Cardiac muscle cell (in vitro differentiated cells and primary cell): Measurements from ENCODE around the gene TNS1. TPM values are rescaled to one million over a fixed set of nuclear protein-coding genes. Genes with fewer than 3 reads are reported as not detected.

Source experiments
- DNase-seq, 2 donors: peaks; one replicate each; pipeline versions ENCODE4 v3.0.0 to v3.0.0-alpha.2; 2010 to 2017; ENCODE audit warnings: low read depth in 1 of 2, low spot score in 1 of 2
- H3K27ac ChIP-seq: fragments of 200-600 bp; sonication (generic); 2 replicates; pipeline ENCODE4 v1.5.1; 2016
- H3K27me3 ChIP-seq: fragments of 200-600 bp; sonication (generic); 2 replicates; pipeline ENCODE4 v1.6.0; 2016; ENCODE audit warnings: control low read depth
- H3K36me3 ChIP-seq: fragments of 200-600 bp; sonication (generic); 2 replicates; pipeline ENCODE4 v1.5.1; 2016; ENCODE audit warnings: control low read depth
- H3K4me1 ChIP-seq: fragments of 200-600 bp; sonication (generic); 2 replicates; pipeline ENCODE4 v1.8.1; 2017; ENCODE audit warnings: low read depth, mild to moderate bottlenecking, mixed run types
- H3K4me3 ChIP-seq: fragments of 200-600 bp; sonication (generic); 2 replicates; pipeline ENCODE4 v1.5.1; 2016; ENCODE audit warnings: mild to moderate bottlenecking
- H3K9me3 ChIP-seq: fragments of 200-600 bp; sonication (generic); 2 replicates; pipeline ENCODE4 v1.5.1; 2017; ENCODE audit warnings: low read depth, mild to moderate bottlenecking, control low read depth
- polyA plus RNA-seq: library from polyadenylated mRNA; unstranded; fragments of >200 nt; fragmentation: Nextera tagmentation; extraction: Ambion mirVana; gene quantifications from 2 replicates; pipeline ENCODE4 v1.2.1, GENCODE V29; 2016
- total RNA-seq: library from RNA; depleted of rRNA; stranded (reverse); fragments of >200 nt; gene quantifications from 2 replicates; pipeline ENCODE4 v1.2.3, GENCODE V29; 2016
- TF ChIP-seq, protein P1 (sequence below): IDR thresholded peaks from 2 replicates; pipeline ENCODE4 v1.5.1; 2012; ENCODE audit warnings: low read depth, mild to moderate bottlenecking, low read length

The TNS1 gene
- total and polyA plus RNA-seq, 2 experiments from 2014 or later: 16.7 to 44.3 TPM

DNA sequence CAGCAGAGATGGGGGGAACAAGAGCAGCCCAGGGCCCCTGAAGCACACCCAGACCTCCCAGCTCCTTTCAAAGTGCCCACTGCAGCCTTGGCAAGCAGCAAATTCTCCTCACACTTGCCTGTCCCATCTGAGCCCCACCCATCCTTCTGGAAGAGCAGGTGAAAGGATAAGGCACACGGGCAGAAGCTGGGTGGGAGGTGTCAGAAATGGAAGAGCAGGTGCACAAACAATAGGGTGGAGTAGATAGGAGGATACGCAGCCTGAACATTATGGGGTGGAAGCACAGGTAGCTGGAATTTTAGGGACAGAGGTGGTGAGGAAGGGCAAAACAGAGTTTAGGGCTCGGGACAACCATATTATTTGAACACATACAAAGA, 69.2 kb downstream of the TNS1 start:
- no peak overlapping the region for H3K4me3 ChIP-seq

DNA sequence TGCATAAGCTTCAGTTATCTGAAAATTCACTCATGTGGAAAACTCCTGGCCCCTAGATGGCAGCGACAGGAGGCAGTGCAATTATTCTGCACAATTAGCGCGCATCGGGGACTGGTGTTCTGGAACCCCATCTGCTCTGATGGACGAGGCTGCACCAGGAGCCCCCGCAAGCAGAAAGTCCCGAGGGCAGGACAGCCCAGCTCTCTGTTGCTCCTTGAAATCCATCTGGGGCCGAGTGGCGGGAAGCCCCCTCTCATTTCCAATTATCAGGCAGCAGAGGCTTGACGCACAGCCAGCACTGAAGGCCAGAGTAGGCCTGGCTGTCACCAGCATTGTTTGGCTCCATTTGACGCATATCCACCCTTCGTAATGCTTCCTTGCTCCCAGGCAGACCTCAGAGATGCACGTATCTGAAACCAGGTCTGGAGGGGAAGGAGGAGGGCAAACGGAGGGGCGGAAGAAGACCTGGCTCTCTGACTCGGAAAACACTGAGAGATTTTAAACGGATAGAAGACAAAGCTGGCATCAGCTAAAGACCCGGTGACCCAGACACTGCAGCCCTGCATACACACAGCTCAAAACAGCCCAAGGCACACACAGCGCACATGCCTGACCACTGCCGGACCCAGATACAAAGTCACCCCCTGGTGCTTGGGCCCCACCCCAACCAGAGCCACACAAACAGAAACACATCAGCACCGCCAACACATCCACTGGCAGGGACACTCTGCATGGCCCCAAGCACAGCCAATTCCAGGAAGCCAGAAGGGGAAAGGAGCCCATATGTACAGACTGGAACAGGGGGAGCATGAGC, 69.8 kb downstream of the TNS1 start:
- Histone ChIP-seq H3K4me1 (peaks cover 52% of the 10 kb centered on the region), H3K27ac (no peak overlapping the region), H3K4me3 (no peak overlapping the region), H3K27me3 (no peaks in the 10 kb centered on the region), H3K9me3 (no peaks in the 10 kb centered on the region), H3K36me3 (no peaks in the 10 kb centered on the region)
- peak in 1 of 2 donors; percentile 53 for DNase-seq
- TF ChIP-seq, protein P1, sequence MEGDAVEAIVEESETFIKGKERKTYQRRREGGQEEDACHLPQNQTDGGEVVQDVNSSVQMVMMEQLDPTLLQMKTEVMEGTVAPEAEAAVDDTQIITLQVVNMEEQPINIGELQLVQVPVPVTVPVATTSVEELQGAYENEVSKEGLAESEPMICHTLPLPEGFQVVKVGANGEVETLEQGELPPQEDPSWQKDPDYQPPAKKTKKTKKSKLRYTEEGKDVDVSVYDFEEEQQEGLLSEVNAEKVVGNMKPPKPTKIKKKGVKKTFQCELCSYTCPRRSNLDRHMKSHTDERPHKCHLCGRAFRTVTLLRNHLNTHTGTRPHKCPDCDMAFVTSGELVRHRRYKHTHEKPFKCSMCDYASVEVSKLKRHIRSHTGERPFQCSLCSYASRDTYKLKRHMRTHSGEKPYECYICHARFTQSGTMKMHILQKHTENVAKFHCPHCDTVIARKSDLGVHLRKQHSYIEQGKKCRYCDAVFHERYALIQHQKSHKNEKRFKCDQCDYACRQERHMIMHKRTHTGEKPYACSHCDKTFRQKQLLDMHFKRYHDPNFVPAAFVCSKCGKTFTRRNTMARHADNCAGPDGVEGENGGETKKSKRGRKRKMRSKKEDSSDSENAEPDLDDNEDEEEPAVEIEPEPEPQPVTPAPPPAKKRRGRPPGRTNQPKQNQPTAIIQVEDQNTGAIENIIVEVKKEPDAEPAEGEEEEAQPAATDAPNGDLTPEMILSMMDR: peak; percentile 19

More for the DNA sequence above, 69.2 kb downstream of the TNS1 start:
- H3K27me3 ChIP-seq: no peaks in the 10 kb centered on the region
- H3K27ac ChIP-seq: no peak overlapping the region
- H3K36me3 ChIP-seq: no peaks in the 10 kb centered on the region
- DNase-seq: no peak
- TF ChIP-seq, protein P1: no peak
- H3K9me3 ChIP-seq: no peaks in the 10 kb centered on the region
- peaks cover 52% of the 10 kb centered on the region for H3K4me1 ChIP-seq

DNA sequence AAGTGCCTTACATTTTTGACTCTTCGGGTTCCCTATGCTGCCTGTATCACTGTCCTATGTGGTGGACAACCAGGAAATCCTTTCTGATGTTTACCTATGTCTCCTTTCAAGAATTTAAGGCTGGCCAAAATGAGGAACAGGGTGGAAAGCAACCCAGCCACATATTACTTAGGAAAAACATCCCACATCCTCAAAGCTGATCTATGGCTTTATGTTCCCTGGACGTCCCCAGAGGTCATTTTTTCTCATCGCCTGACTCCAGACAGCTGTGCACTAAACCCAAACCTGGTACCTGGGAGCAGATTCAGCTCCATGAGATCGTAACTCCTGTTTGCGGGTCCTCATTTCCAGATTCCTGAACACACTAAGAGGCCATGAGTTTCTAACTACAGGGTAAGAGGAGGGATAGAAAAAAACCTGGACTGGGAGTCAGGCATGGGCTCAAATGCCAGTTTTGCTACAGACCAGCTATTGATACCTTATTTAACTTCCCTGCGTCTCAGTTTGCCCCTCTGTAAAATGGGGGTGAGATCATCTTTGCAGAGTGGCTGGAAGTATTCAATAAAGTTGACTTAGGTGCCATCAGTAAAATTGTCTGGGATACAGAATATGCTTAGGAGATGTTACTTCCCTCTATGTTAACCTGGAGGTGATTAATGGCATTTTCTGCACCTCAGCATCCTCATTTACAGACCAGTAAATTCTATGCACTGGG, 70.8 kb downstream of the TNS1 start:
- H3K4me3 ChIP-seq: no peak overlapping the region
- H3K36me3 ChIP-seq: no peaks in the 10 kb centered on the region
- no peak overlapping the region for H3K27ac ChIP-seq
- peaks cover 42% of the 10 kb centered on the region for H3K4me1 ChIP-seq
- no peaks in the 10 kb centered on the region for H3K9me3 ChIP-seq
- no peak for DNase-seq
- no peaks in the 10 kb centered on the region for H3K27me3 ChIP-seq
- TF ChIP-seq, protein P1: no peak

DNA sequence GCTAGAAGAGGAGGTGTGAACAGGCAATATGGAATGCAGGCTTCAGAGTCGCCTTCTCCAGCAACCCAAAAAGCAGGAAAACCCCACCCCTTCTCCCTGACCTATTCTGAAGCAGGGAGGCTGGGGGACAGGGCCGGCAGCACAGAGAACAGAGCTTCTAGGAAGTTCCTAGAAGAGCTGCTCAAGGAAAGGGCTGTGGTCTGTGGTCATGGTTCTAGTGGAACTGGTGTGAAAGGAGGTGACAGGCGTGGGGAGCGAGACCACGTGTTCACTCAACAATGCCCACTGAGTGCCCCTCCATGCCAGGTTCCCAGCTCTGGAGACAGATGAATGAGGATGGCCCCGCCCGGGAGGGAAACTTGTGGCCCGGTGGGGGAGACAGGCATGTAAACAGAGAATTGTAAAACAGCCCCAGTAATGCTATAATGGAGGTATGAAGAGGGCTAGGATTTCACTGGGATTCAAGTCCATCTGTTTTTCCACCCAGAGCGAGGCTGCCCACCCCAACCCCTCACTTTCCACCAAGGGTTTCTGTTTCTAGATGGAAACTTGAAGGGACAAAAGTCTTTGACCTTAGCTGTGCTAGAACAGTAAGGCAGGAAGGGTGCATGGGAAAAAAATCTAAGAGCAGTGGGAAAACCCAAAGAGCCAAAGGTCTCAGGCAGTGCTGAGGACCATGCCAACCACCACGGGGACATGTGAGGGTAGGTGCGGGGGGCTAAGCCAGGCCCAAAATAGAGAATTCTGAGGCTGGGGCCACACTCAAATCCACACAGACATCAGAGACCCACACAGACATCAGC, 71.8 kb downstream of the TNS1 start:
- no peak for DNase-seq
- Histone ChIP-seq H3K4me1 (peaks cover 33% of the 10 kb centered on the region), H3K9me3 (no peaks in the 10 kb centered on the region), H3K4me3 (no peak overlapping the region), H3K36me3 (no peaks in the 10 kb centered on the region), H3K27me3 (no peaks in the 10 kb centered on the region), H3K27ac (no peak overlapping the region)
- TF ChIP-seq, protein P1: no peak
